Stimulated activated CD8-positive, alpha-beta memory T cell treated with anti-CD3 and anti-CD28 coated beads, Interleukin-4, amount 100 ng/mL, for 1 hour (primary cell): Measurements from ENCODE around the gene GPR68.

Experiments
- DNase-seq, 2 donors: peaks; one replicate each; pipeline ENCODE4 v3.0.0-alpha.2; 2020; ENCODE audit warnings: low read depth in 2 of 2, low spot score in 1 of 2

Gene GPR68

GRCh38 chr14:91244501-91244901 lies at the start of gene GPR68:
Gene GPR68 (minus strand): TSS chr14:91244704. CDS start chr14:91235050, 9,654 bp downstream.
- no peak for DNase-seq

GRCh38 chr14:91294153-91294552 lies 49.6 kb upstream of the GPR68 start:
- no peak for DNase-seq

GRCh38 chr14:91293281-91293680 lies 48.8 kb upstream of the GPR68 start:
- DNase-seq = no peak

- DNase-seq = no peak
Measured at GRCh38 chr14:91292491-91292890, 48.0 kb upstream of the GPR68 start.

- no peak for DNase-seq
Measured at GRCh38 chr14:91291786-91292405, 47.4 kb upstream of the GPR68 start.

GRCh38 chr14:91290986-91291385 lies 46.5 kb upstream of the GPR68 start:
- DNase-seq = no peak

- no peak for DNase-seq
Measured at GRCh38 chr14:91289464-91289863, 45.0 kb upstream of the GPR68 start.

- no peak for DNase-seq
Measured at GRCh38 chr14:91288876-91289275, 44.4 kb upstream of the GPR68 start.

- peak; percentile 53 to 69 for DNase-seq
Measured at GRCh38 chr14:91286530-91286937, 42.0 kb upstream of the GPR68 start.

- DNase-seq = no peak
Measured at GRCh38 chr14:91284791-91285548, 40.5 kb upstream of the GPR68 start.

GRCh38 chr14:91284146-91284790 lies 39.8 kb upstream of the GPR68 start:
- DNase-seq = no peak

GRCh38 chr14:91283666-91284065 lies 39.2 kb upstream of the GPR68 start:
- DNase-seq = no peak

- no peak for DNase-seq
Measured at GRCh38 chr14:91282954-91283645, 38.6 kb upstream of the GPR68 start.

GRCh38 chr14:91281346-91281745 lies 36.8 kb upstream of the GPR68 start:
- DNase-seq = no peak

GRCh38 chr14:91280129-91280528 lies 35.6 kb upstream of the GPR68 start:
- DNase-seq = no peak

GRCh38 chr14:91279354-91279753 lies 34.9 kb upstream of the GPR68 start:
- DNase-seq = no peak

- no peak for DNase-seq
Measured at GRCh38 chr14:91278383-91278715, 33.8 kb upstream of the GPR68 start.

- no peak for DNase-seq
Measured at GRCh38 chr14:91277546-91278382, 33.3 kb upstream of the GPR68 start.

- DNase-seq = no peak
Measured at GRCh38 chr14:91274796-91275195, 30.3 kb upstream of the GPR68 start.

GRCh38 chr14:91273885-91274273 lies 29.4 kb upstream of the GPR68 start:
- no peak for DNase-seq
